Tibial artery (tissue), 4 donors: ENCODE results near the gene USP35.
"Not testable (repeated sequence)": the region's sequence is repeated elsewhere in the genome, so short reads cannot be mapped to it uniquely, and the experiment has no call there.

Experiments
- DNase-seq, 2 donors: peaks; one replicate each; pipeline ENCODE4 v3.0.0-alpha.2; 2019
- H3K27ac ChIP-seq, 2 donors: fragments of 200-600 bp; sonication (generic) in 1 of 2; 1 replicate in 1 of 2; 2 replicates in 1 of 2; pipeline ENCODE4 v1.5.1; 2018 to 2019; ENCODE audit warnings: mild to moderate bottlenecking in 1 of 2
- H3K27me3 ChIP-seq, 2 donors: fragments of 200-600 bp; sonication (generic) in 1 of 2; one replicate each; pipeline versions ENCODE4 v1.5.1 to v1.6.0; 2016 to 2019
- H3K36me3 ChIP-seq, 3 donors: fragments of 200-600 bp; sonication (generic) in 2 of 3; one replicate each; pipeline ENCODE4 v1.5.1; 2016 to 2019; ENCODE audit warnings: mild to moderate bottlenecking in 2 of 3
- H3K4me1 ChIP-seq, 4 donors: fragments of 200-600 bp; sonication (generic) in 2 of 4; 1 replicate in 3 of 4; 2 replicates in 1 of 4; pipeline ENCODE4 v1.5.1; 2016 to 2019
- H3K4me3 ChIP-seq, 2 donors: fragments of 200-600 bp; sonication (generic) in 1 of 2; 1 replicate in 1 of 2; 2 replicates in 1 of 2; pipeline ENCODE4 v1.5.1; 2018 to 2019; ENCODE audit warnings: mild to moderate bottlenecking in 2 of 2
- H3K9me3 ChIP-seq, 3 donors: fragments of 200-600 bp; sonication (generic) in 1 of 3; one replicate each; pipeline ENCODE4 v1.5.1; 2016 to 2019
- intact Hi-C: fragments of 100-400 bp; cut with DNase I; formaldehyde crosslinking; loops from one replicate; pipeline ENCODE4 v1.15.0; 2023; ENCODE audit warnings: low total_unique reads
- TF ChIP-seq, protein P1 (sequence below), 2 experiments: fragments of 200-600 bp in 1 of 2; fragments of 450-650 bp in 1 of 2; IDR thresholded peaks; one replicate each; pipeline ENCODE4 v1.5.1; 2017 to 2019; ENCODE audit warnings: antibody characterized with exemption in 2 of 2, mild to moderate bottlenecking in 1 of 2, moderate library complexity in 1 of 2

The USP35 gene

DNA sequence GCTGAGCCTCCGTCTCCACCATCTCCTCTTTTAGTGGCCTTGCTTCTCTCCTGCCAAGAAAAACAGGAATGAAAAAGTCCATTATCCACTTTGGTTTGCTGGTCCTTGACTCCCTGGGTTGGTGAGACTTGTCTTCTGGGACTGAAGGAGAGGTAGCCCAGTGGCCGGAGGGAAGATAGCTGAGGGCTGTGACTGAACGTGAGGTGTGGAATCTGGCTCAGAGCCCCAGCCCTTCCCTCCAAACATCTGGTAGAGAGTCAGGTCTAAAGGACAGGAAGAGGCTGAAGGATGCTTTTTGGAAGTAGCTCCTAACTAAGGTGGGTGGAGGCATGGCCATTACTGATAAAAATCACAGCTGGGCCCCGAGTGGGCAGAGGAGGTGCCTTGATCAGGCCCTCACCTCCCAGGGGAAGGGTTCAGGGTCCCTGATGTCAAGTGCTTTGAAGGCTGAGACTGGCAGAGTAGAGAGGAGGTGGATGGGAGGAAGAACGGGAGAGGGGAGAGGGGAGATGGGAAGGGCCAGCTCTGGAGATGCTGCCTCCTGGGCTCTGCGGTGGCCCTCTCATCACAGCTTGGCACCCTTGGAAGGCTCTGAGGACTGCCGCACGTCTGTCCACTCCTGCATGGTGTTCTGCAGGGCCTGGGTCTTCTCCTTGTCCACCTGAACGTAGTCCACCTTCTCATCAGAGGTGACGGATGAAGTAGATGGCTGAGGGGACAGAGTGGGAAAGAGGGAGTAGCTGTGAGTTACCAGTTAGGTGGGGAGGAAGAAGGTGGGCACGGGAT is 30.2 kb downstream of the USP35 start:
- TF ChIP-seq, protein P1, sequence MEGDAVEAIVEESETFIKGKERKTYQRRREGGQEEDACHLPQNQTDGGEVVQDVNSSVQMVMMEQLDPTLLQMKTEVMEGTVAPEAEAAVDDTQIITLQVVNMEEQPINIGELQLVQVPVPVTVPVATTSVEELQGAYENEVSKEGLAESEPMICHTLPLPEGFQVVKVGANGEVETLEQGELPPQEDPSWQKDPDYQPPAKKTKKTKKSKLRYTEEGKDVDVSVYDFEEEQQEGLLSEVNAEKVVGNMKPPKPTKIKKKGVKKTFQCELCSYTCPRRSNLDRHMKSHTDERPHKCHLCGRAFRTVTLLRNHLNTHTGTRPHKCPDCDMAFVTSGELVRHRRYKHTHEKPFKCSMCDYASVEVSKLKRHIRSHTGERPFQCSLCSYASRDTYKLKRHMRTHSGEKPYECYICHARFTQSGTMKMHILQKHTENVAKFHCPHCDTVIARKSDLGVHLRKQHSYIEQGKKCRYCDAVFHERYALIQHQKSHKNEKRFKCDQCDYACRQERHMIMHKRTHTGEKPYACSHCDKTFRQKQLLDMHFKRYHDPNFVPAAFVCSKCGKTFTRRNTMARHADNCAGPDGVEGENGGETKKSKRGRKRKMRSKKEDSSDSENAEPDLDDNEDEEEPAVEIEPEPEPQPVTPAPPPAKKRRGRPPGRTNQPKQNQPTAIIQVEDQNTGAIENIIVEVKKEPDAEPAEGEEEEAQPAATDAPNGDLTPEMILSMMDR (IDR thresholded peaks at IDR 0.05): no peak
- Histone ChIP-seq H3K27ac (no peak overlapping the region), H3K9me3 (no peaks in the 10 kb centered on the region), H3K36me3 (peaks cover 61 to 96% (median 94%) of the 10 kb centered on the region in 3 donors), H3K27me3 (no peaks in the 10 kb centered on the region), H3K4me3 (no peak overlapping the region), H3K4me1 (peaks cover 0 to 11% (median 0%) of the 10 kb centered on the region in 4 donors)
- intact Hi-C loops: no loop called here
- peak in 1 of 2 donors; percentile 55 for DNase-seq

DNA sequence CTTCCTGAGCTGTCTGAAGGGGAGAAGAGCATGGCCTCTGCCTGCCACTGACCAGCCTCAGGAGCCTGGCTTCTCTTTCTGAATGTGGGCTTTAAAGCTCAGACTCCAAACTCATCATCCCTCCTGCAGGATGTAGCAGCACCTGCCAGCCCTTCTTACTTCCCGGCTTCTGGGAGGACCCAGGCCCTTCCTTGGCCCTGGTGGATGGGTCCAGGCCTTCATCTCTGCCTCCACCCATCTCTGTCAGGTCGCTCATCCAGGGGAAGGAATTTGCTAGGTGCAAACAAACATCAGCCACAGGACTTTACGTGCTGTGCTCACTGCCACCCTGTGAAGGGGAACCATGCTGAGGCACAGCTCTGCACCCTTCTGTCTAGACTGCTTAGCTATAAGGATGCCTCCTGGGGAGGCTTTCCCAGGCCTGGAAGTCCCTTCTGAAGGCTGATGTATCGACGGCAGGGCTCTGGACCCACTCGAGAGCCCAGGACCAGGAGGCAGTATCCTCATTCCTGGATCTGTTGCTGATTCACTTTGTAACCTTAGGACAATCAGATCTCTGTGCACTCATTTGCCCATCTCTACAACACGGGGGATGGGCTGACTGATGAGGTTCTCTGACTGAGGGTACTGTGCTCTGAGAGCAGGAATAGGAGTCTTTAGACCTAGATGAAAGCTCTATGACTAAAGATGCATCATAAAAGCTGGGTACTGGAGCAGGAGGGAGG is 30.9 kb downstream of the USP35 start:
- Histone ChIP-seq H3K9me3 (no peaks in the 10 kb centered on the region), H3K4me1 (peaks cover 0 to 6% (median 0%) of the 10 kb centered on the region in 4 donors), H3K4me3 (no peak overlapping the region), H3K27ac (no peak overlapping the region), H3K36me3 (peaks cover 67 to 96% (median 96%) of the 10 kb centered on the region in 3 donors), H3K27me3 (no peaks in the 10 kb centered on the region)
- DNase-seq: peak in 1 of 2 donors; percentile 46
- intact Hi-C loops: no loop called here
- TF ChIP-seq, protein P1 (IDR thresholded peaks at IDR 0.05): no peak

DNA sequence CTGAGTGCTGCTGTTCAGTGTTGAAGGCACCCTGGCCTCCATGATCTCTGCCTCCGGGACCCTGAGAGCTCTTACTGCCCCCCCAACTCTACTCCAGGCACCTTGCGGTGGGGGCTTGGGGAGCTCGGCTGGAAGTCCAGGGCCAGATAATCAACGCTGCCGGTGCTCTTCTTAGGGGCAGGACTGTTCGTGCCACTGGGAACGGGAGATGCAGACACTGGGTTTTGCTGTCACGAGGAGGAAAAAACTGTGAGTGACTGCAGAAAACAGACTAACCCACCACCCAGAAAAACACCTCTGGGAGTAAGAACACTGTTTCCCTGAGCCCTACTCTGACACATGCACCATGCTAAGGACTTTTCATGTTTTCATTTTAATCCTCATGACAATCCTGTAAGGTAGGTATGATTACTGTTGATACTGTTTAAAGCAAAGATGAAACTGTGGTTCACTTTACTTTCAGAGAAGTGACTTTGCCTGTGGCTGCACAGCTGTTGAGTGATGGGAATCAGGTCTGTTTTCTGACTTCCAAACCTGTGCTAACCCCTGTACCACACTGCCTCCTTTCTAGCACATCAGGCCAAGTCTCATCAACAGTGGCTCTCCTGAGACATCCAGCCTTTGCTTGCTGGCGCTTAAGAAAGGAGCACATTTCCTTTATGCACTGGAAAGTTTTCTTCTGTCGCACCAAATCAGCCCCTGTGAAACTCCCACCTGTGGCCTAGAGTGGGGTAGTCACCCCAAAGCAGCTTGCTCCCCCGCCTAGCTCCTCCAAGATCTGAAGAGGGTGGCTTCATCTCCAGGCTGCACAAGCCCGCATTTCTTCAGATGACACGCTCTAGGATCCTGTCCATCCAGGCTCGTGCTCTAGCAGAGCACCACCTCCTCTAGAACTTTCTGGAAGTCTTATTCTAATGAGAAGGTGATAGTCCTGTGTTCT is 31.8 kb downstream of the USP35 start:
- TF ChIP-seq, protein P1 (IDR thresholded peaks at IDR 0.05): no peak
- Histone ChIP-seq H3K27ac (no peak overlapping the region), H3K9me3 (no peaks in the 10 kb centered on the region), H3K4me3 (no peak overlapping the region), H3K36me3 (peaks cover 75 to 98% (median 96%) of the 10 kb centered on the region in 3 donors), H3K27me3 (no peaks in the 10 kb centered on the region), H3K4me1 (no peaks in the 10 kb centered on the region)
- peak in 1 of 2 donors; percentile 47 for DNase-seq
- intact Hi-C loops: no loop called here

DNA sequence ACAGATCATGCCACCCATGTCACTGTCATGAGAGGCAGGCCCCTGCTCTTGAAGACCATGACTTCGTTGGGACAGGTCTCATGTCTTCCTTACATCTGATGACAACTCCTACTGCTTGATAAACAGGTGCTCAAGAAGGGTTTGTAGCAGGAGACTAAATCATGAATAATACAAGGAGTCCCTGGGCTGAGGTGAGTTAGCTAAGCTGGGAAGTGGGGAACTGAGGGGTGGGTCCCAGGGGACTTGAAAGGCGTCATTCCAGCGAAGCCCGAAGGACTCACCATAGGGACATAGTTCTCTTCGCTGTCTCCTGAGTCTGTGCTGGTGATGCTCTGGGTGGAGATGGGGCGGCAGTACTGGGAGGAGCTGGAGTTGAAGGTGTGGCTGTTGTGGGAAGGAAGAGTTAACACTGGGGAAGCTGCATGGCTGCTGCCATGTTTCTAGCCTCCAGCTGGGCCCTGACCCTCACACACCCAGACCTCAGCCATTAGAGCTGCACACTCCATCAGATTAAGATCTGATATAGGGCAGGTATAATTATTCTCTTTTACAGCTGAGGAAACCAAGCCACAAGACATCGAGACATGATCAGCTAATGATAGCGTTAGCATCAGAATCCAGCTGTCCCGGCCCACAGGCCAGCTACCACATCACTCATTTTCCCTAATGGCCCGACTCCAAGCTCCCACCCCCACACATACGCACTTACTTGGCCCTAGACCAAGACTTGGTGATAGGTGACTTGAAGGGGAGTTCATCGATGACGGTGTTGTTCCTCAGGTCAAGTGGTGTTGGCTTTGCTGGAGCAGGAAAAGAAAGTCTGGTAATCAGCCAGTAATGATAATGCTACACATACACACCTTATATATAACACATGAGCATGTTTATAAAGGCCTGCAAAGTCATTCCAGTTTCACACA is 32.9 kb downstream of the USP35 start:
- H3K27ac ChIP-seq: no peak overlapping the region
- H3K27me3 ChIP-seq: no peaks in the 10 kb centered on the region
- H3K4me3 ChIP-seq: no peak overlapping the region
- TF ChIP-seq, protein P1 (IDR thresholded peaks at IDR 0.05): no peak
- peaks cover 70 to 95% (median 94%) of the 10 kb centered on the region in 3 donors for H3K36me3 ChIP-seq
- DNase-seq: peak in 1 of 2 donors; percentile 50
- no peaks in the 10 kb centered on the region for H3K9me3 ChIP-seq
- no peaks in the 10 kb centered on the region for H3K4me1 ChIP-seq
- intact Hi-C loops: no loop called here

DNA sequence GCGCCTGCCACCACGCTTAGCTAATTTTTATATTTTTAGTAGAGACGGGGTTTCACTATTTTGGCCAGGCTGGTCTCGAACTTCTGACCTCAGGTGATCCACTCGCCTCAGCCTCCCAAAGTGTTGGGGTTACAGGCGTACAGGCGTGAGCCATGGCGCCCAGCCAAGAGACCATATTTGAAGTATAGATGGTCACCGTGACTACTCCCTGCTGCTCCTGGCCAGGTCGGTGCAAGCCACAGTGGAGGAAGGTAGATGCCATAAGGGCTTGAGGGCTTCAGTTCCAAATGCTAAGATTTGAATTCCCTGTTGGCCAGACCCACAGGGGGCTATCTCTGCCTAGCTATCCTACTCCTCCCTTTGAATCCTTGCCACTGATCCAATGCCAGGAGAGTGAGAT is 34.0 kb downstream of the USP35 start:
- H3K27ac ChIP-seq, intact Hi-C loops, H3K4me3 ChIP-seq, H3K27me3 ChIP-seq, H3K4me1 ChIP-seq, H3K9me3 ChIP-seq: not testable (repeated sequence)
- peaks cover 70 to 87% (median 86%) of the 10 kb centered on the region in 3 donors for H3K36me3 ChIP-seq
- DNase-seq: peak in 1 of 2 donors; percentile 61
